ENCODE measurements around the gene PRRG2.

DNA sequence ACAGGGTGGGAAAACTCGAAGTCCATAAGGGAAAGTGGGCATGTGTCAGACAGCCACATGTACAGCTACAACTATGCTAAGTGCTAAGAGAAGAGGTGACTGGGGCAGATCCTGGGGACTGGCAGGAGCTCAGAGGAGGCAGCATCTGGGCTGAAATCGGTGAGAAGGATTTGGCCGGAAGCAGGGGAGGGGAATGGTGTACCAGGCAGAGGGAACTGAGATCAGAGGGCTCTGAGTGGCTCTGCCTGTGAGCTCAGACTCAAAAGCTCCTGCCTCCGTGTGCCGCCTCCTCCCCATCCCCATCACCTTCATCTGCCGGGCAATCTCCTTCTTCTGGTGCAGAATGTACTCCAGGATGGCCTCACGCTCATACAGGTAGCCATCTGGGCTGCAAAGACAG lies 22.5 kb upstream of the PRRG2 start:
- TF ChIP-seq, protein P1, sequence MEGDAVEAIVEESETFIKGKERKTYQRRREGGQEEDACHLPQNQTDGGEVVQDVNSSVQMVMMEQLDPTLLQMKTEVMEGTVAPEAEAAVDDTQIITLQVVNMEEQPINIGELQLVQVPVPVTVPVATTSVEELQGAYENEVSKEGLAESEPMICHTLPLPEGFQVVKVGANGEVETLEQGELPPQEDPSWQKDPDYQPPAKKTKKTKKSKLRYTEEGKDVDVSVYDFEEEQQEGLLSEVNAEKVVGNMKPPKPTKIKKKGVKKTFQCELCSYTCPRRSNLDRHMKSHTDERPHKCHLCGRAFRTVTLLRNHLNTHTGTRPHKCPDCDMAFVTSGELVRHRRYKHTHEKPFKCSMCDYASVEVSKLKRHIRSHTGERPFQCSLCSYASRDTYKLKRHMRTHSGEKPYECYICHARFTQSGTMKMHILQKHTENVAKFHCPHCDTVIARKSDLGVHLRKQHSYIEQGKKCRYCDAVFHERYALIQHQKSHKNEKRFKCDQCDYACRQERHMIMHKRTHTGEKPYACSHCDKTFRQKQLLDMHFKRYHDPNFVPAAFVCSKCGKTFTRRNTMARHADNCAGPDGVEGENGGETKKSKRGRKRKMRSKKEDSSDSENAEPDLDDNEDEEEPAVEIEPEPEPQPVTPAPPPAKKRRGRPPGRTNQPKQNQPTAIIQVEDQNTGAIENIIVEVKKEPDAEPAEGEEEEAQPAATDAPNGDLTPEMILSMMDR (IDR thresholded peaks at IDR 0.05) = no peak
- TF ChIP-seq POLR2A (IDR thresholded peaks at IDR 0.05) (no peak), POLR2AphosphoS5 (IDR thresholded peaks at IDR 0.05) (no peak)
